ENCODE measurements around the gene FLT4.

Gene FLT4

DNA sequence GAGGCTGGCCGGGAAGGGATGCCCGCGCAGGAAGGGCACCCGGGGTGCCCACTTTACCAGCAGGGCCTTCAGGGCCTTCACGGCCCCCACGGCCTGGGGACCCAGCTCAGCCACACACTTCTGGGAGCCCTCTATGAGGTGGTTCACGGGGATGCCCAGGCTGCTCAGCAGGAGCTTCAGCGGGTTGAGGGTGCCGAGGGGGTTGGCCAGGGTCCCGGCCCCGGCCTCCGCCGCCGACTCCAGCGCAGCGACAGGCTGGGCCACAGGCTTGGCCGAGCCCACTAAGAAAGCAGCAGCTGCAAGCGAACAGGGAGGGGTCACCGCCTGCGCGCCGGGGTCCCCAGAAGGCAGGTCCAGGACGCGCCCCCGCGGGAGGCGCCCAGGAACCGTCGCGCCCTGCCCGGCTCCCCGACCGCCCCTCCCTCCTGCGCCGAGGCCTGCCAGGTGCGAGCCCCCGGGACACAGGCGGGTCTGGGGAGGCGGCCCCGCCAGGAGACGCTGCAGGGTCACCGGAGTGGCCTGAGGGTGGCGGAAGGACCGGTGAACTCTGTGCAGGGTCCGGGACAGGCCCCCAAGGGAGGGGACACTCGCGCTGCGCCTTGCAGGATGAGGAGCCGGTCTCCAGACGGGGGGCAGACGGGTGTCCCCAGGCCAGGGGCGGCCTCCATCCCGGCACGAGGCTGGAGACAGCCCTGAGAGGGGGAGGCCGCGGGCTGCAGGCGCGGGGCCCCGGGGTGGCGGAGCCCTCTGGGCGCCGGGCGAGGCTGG, 58.7 kb downstream of the FLT4 start:
- H3K36me3 ChIP-seq (ENCODE audit: insufficient read depth, low read length) = no peaks in the 10 kb centered on the region
- H3K4me3 ChIP-seq (ENCODE audit: low read depth, low read length, poor library complexity, severe bottlenecking) = no peak overlapping the region
- H4K20me1 ChIP-seq (ENCODE audit: insufficient read depth, low read length) = no peaks in the 10 kb centered on the region
- H3K27ac ChIP-seq (ENCODE audit: low read depth, low read length, poor library complexity, severe bottlenecking) = no peak overlapping the region
- peaks cover 5% of the 10 kb centered on the region; the same call in 1 of the 2 replicates for H3K27me3 ChIP-seq (ENCODE audit: insufficient read depth, low read length)
- no peaks in the 10 kb centered on the region for H3K9me3 ChIP-seq (ENCODE audit: low read length)
- TF ChIP-seq, protein P1, sequence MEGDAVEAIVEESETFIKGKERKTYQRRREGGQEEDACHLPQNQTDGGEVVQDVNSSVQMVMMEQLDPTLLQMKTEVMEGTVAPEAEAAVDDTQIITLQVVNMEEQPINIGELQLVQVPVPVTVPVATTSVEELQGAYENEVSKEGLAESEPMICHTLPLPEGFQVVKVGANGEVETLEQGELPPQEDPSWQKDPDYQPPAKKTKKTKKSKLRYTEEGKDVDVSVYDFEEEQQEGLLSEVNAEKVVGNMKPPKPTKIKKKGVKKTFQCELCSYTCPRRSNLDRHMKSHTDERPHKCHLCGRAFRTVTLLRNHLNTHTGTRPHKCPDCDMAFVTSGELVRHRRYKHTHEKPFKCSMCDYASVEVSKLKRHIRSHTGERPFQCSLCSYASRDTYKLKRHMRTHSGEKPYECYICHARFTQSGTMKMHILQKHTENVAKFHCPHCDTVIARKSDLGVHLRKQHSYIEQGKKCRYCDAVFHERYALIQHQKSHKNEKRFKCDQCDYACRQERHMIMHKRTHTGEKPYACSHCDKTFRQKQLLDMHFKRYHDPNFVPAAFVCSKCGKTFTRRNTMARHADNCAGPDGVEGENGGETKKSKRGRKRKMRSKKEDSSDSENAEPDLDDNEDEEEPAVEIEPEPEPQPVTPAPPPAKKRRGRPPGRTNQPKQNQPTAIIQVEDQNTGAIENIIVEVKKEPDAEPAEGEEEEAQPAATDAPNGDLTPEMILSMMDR (IDR thresholded peaks at IDR 0.05; ENCODE audit: low read length) = no peak
- no peak for TF ChIP-seq EZH2 (IDR thresholded peaks at IDR 0.05; ENCODE audit: borderline replicate concordance, low read length)
- H2AFZ ChIP-seq (ENCODE audit: low read length) = no peak overlapping the region
- H3F3A ChIP-seq (ENCODE audit: insufficient read depth, low read length) = no peaks in the 10 kb centered on the region
- no peaks in the 10 kb centered on the region for H3K79me2 ChIP-seq (ENCODE audit: insufficient read depth, low read length)
- H3K4me1 ChIP-seq (ENCODE audit: insufficient read depth, low read length, severe bottlenecking) = no peaks in the 10 kb centered on the region
- no peaks in the 10 kb centered on the region for H3K9me2 ChIP-seq (ENCODE audit: low read depth, low read length)
- no peak overlapping the region for H3K4me2 ChIP-seq (ENCODE audit: low read length)
- no peak overlapping the region for H3K9ac ChIP-seq (ENCODE audit: low read length)

DNA sequence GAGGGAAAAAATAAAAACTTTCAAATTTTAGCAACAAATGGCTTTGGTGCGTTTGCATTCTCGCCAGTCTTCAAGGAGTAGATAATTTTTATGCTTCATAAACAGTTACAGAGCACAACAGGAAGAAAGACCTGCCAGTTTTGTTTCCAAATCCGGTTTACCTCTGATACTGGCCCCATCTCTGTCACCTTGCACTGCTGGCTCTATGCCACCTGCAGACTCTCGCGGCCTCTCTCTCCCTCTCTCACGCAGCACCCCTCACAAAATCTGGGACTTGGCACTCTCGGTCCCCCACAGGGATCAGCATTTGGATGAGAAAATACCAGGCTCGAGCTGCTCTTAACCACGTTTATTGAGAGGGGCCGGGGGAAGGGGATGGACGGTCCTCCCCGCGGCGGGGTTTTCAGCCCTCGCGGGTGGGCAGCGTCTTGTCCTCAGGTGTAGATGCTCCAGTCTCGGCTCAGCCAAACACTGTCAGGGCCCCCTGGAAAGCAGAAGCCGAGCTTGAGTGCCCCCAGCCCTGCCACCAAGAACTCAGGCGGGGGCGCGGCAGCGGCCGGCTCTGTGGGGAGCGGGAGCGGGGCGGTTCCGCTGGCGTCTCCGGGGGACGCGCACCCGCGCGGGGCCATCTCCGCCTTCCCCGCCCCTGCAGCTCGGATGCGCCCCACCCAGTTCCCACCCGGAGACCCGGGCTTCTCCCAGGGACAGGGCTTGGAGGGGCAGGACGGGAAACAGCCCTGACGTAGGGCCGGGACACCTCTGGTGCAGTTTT, 59.4 kb downstream of the FLT4 start:
- no peaks in the 10 kb centered on the region for H3F3A ChIP-seq (ENCODE audit: insufficient read depth, low read length)
- no peaks in the 10 kb centered on the region for H3K4me1 ChIP-seq (ENCODE audit: insufficient read depth, low read length, severe bottlenecking)
- no peaks in the 10 kb centered on the region for H3K36me3 ChIP-seq (ENCODE audit: insufficient read depth, low read length)
- no peak overlapping the region for H2AFZ ChIP-seq (ENCODE audit: low read length)
- H3K4me2 ChIP-seq (ENCODE audit: low read length) = no peak overlapping the region
- H3K9me3 ChIP-seq (ENCODE audit: low read length) = no peaks in the 10 kb centered on the region
- H3K9me2 ChIP-seq (ENCODE audit: low read depth, low read length) = no peaks in the 10 kb centered on the region
- H4K20me1 ChIP-seq (ENCODE audit: insufficient read depth, low read length) = no peaks in the 10 kb centered on the region
- no peak overlapping the region for H3K4me3 ChIP-seq (ENCODE audit: low read depth, low read length, poor library complexity, severe bottlenecking)
- no peak overlapping the region for H3K27ac ChIP-seq (ENCODE audit: low read depth, low read length, poor library complexity, severe bottlenecking)
- H3K27me3 ChIP-seq (ENCODE audit: insufficient read depth, low read length) = peaks cover 5% of the 10 kb centered on the region; the same call in 1 of the 2 replicates
- no peaks in the 10 kb centered on the region for H3K79me2 ChIP-seq (ENCODE audit: insufficient read depth, low read length)
- no peak overlapping the region for H3K9ac ChIP-seq (ENCODE audit: low read length)
- TF ChIP-seq EZH2 (IDR thresholded peaks at IDR 0.05; ENCODE audit: borderline replicate concordance, low read length) = no peak
- TF ChIP-seq, protein P1 (IDR thresholded peaks at IDR 0.05; ENCODE audit: low read length) = no peak

GRCh38 chr5:180586870-180587269, 62.5 kb downstream of the FLT4 start:
- H3K4me1 ChIP-seq (ENCODE audit: insufficient read depth, low read length, severe bottlenecking) = no peaks in the 10 kb centered on the region
- H3K9ac ChIP-seq (ENCODE audit: low read length) = no peak overlapping the region
- H3K36me3 ChIP-seq (ENCODE audit: insufficient read depth, low read length) = no peaks in the 10 kb centered on the region; the same call in 1 of the 2 replicates
- no peaks in the 10 kb centered on the region; the same call in 1 of the 2 replicates for H3K27me3 ChIP-seq (ENCODE audit: insufficient read depth, low read length)
- H3K4me3 ChIP-seq (ENCODE audit: low read depth, low read length, poor library complexity, severe bottlenecking) = no peak overlapping the region
- no peak for TF ChIP-seq EZH2 (IDR thresholded peaks at IDR 0.05; ENCODE audit: borderline replicate concordance, low read length)
- TF ChIP-seq, protein P1 (IDR thresholded peaks at IDR 0.05; ENCODE audit: low read length) = no peak
- H3K27ac ChIP-seq (ENCODE audit: low read depth, low read length, poor library complexity, severe bottlenecking) = no peak overlapping the region
- no peaks in the 10 kb centered on the region for H3K79me2 ChIP-seq (ENCODE audit: insufficient read depth, low read length)
- no peaks in the 10 kb centered on the region for H3F3A ChIP-seq (ENCODE audit: insufficient read depth, low read length)
- no peak overlapping the region for H2AFZ ChIP-seq (ENCODE audit: low read length)
- no peak overlapping the region for H3K4me2 ChIP-seq (ENCODE audit: low read length)
- H4K20me1 ChIP-seq (ENCODE audit: insufficient read depth, low read length) = no peaks in the 10 kb centered on the region
- no peaks in the 10 kb centered on the region for H3K9me3 ChIP-seq (ENCODE audit: low read length)
- H3K9me2 ChIP-seq (ENCODE audit: low read depth, low read length) = no peaks in the 10 kb centered on the region
